ENCODE results near the gene TAGLN. TPM values are rescaled to one million over a fixed set of nuclear protein-coding genes. Genes with fewer than 3 reads are reported as not detected.
A peak's percentile ranks its signal among the peaks of the same experiment; 100 is the strongest.

The TAGLN gene
- total RNA-seq, 2 donors from 2014 or later: 124 to 372 TPM

GRCh38 chr11:117232911-117233409, 33.8 kb downstream of the TAGLN start:
- intact Hi-C loops (cut with DNase I): no loop called here
- peak overlapping the region; percentile 66 to 95 (median 88) for H3K27ac ChIP-seq
- DNase-seq: peak in 2 of 4 donors; percentile 18 to 49

GRCh38 chr11:117238221-117238620, 39.1 kb downstream of the TAGLN start:
- peaks cover 0 to 11% of the 10 kb centered on the region in 2 donors for H3K36me3 ChIP-seq (replicated peaks in 1 of 2; ENCODE audit: insufficient read depth in 1 of 2, low read depth in 2 of 2)
- no peaks in the 10 kb centered on the region for H3K9me3 ChIP-seq
- H3K27ac ChIP-seq: no peak overlapping the region
- WGBS, 2 donors: 86 to 89% methylated on average over 5 of the region's 5 CpGs
- TF ChIP-seq CTCF (IDR thresholded peaks at IDR 0.05): no peak
- no peak for TF ChIP-seq POLR2A (IDR thresholded peaks at IDR 0.05)
- H3K27me3 ChIP-seq: no peaks in the 10 kb centered on the region
- peaks cover 14% of the 10 kb centered on the region for H3K4me1 ChIP-seq
- intact Hi-C loops (cut with DNase I): no loop called here
- ATAC-seq (no peak), DNase-seq (no peak)
- H3K4me3 ChIP-seq: no peak overlapping the region

More at GRCh38 chr11:117232911-117233409, 33.8 kb downstream of the TAGLN start:
- no peak for ATAC-seq
- Histone ChIP-seq H3K4me3 (peak overlapping the region; percentile 82 to 96), H3K27me3 (no peaks in the 10 kb centered on the region), H3K9me3 (no peaks in the 10 kb centered on the region), H3K36me3 (replicated peaks in 1 of 2; ENCODE audit: insufficient read depth in 1 of 2, low read depth in 2 of 2) (peaks cover 0 to 6% of the 10 kb centered on the region in 2 donors), H3K4me1 (peaks cover 36% of the 10 kb centered on the region)
- TF ChIP-seq CTCF (IDR thresholded peaks at IDR 0.05): no peak
- no peak for TF ChIP-seq POLR2A (IDR thresholded peaks at IDR 0.05)
- WGBS, 2 donors: 1 to 2% methylated on average over 4 to 16 of the region's 27 CpGs

GRCh38 chr11:117239295-117239694, 40.1 kb downstream of the TAGLN start:
- TF ChIP-seq POLR2A (IDR thresholded peaks at IDR 0.05) (no peak), CTCF (IDR thresholded peaks at IDR 0.05) (no peak)
- Histone ChIP-seq H3K27me3 (no peaks in the 10 kb centered on the region), H3K9me3 (no peaks in the 10 kb centered on the region), H3K36me3 (replicated peaks in 1 of 2; ENCODE audit: insufficient read depth in 1 of 2, low read depth in 2 of 2) (peaks cover 0 to 11% of the 10 kb centered on the region in 2 donors), H3K4me1 (peaks cover 5% of the 10 kb centered on the region), H3K27ac (no peak overlapping the region), H3K4me3 (no peak overlapping the region)
- no peak for DNase-seq
- no peak for ATAC-seq
- WGBS, 2 donors: 65 to 77% methylated on average over 6 of the region's 6 CpGs
- intact Hi-C loops (cut with DNase I): no loop called here

GRCh38 chr11:117248341-117248740, 49.2 kb downstream of the TAGLN start:
- peaks cover 0 to 21% of the 10 kb centered on the region in 2 donors for H3K36me3 ChIP-seq (replicated peaks in 1 of 2; ENCODE audit: insufficient read depth in 1 of 2, low read depth in 2 of 2)
- H3K4me3 ChIP-seq: no peak overlapping the region
- H3K27me3 ChIP-seq: no peaks in the 10 kb centered on the region
- no peaks in the 10 kb centered on the region for H3K4me1 ChIP-seq
- intact Hi-C loops (cut with DNase I): no loop called here
- WGBS, 2 donors: 90 to 95% methylated on average over 4 of the region's 4 CpGs
- ATAC-seq (no peak), DNase-seq (no peak)
- no peak overlapping the region for H3K27ac ChIP-seq
- TF ChIP-seq POLR2A (IDR thresholded peaks at IDR 0.05) (no peak), CTCF (IDR thresholded peaks at IDR 0.05) (no peak)
- H3K9me3 ChIP-seq: no peaks in the 10 kb centered on the region

DNA sequence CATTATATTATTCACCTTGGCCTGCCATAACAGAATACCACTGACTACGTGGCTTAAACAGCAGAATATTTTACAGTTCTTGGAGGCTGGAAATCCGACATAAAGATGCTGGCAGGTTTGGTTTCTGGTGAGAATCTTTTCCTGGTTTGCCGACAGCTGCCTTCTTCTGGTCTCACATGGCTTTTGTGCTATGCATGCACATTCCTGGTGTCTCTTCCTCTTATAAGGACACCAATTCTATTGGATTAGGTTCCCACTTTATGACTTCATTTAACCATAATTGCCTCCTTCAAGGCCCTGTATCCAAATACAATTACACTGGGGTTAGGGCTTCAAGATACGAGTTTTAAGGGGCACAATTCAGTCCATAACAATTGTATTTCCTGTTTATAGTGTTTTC, 50.4 kb downstream of the TAGLN start:
- Histone ChIP-seq H3K4me3 (no peak overlapping the region), H3K4me1 (no peaks in the 10 kb centered on the region), H3K36me3 (replicated peaks in 1 of 2; ENCODE audit: insufficient read depth in 1 of 2, low read depth in 2 of 2) (peaks cover 0 to 23% of the 10 kb centered on the region in 2 donors), H3K9me3 (no peaks in the 10 kb centered on the region), H3K27me3 (no peaks in the 10 kb centered on the region), H3K27ac (no peak overlapping the region)
- no peak for DNase-seq
- 86 to 93% methylated on average over 4 of the region's 4 CpGs for WGBS, 2 donors
- no peak for ATAC-seq
- intact Hi-C loops (cut with DNase I): no loop called here
- TF ChIP-seq CTCF (IDR thresholded peaks at IDR 0.05): no peak
- no peak for TF ChIP-seq POLR2A (IDR thresholded peaks at IDR 0.05)
